Measurements from ENCODE around the gene HPGDS. TPM values are rescaled to one million over a fixed set of nuclear protein-coding genes. Genes with fewer than 3 reads are reported as not detected.

The HPGDS gene
- total RNA-seq, 4 donors from 2014 or later, result 3.9 to 8.8 (median 5.0) TPM

DNA sequence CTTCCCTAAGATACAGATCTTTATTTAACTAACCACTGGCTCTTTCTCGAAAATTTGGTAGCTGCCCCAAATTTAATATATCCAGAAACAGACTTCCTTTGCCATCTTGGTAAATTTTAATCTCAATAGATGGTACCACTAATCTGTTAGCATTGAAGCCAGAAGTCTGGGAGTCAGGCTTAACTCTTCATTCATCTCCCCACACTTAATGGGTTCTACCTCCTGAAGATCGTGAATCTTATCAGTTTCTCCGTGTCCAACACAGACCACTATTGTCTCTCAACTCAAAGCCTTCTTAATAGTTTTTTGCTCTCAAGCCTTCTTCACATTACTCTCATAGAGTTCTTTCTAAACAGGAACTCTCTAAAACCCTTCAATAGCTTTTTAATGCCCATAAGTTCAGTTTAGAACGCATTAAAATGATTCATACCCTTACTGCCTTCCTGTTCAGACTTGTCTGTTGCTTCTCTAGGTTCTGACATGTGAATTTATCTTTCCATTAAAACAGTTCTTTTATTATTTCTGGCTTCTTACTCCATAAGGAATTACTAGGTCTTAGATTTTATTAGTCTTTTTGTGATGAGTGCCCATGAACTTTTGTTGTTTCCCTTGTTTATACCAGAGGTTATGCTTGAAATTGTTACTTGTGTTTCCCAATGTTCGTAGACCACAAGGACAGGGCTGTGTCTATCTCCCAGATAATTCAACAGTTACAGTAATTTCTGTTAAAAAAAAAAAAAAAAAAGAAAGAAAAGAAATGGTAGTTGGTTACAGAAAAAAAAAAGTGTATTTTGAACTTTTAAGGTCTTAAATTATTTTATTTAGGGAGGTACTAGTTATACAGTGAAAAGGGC lies 80.2 kb downstream of the HPGDS start:
- H3K9me3 ChIP-seq, result no peaks in the 10 kb centered on the region
- TF ChIP-seq POLR2A (IDR thresholded peaks at IDR 0.05), result no peak
- TF ChIP-seq, protein P1, sequence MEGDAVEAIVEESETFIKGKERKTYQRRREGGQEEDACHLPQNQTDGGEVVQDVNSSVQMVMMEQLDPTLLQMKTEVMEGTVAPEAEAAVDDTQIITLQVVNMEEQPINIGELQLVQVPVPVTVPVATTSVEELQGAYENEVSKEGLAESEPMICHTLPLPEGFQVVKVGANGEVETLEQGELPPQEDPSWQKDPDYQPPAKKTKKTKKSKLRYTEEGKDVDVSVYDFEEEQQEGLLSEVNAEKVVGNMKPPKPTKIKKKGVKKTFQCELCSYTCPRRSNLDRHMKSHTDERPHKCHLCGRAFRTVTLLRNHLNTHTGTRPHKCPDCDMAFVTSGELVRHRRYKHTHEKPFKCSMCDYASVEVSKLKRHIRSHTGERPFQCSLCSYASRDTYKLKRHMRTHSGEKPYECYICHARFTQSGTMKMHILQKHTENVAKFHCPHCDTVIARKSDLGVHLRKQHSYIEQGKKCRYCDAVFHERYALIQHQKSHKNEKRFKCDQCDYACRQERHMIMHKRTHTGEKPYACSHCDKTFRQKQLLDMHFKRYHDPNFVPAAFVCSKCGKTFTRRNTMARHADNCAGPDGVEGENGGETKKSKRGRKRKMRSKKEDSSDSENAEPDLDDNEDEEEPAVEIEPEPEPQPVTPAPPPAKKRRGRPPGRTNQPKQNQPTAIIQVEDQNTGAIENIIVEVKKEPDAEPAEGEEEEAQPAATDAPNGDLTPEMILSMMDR (IDR thresholded peaks at IDR 0.05), result no peak
- H3K27me3 ChIP-seq, result no peaks in the 10 kb centered on the region
- H3K4me3 ChIP-seq, result no peak overlapping the region
- no peak for DNase-seq
- peaks cover 0 to 29% (median 0%) of the 10 kb centered on the region in 3 donors for H3K36me3 ChIP-seq
- no peaks in the 10 kb centered on the region for H3K4me1 ChIP-seq
- H3K27ac ChIP-seq, result no peak overlapping the region

DNA sequence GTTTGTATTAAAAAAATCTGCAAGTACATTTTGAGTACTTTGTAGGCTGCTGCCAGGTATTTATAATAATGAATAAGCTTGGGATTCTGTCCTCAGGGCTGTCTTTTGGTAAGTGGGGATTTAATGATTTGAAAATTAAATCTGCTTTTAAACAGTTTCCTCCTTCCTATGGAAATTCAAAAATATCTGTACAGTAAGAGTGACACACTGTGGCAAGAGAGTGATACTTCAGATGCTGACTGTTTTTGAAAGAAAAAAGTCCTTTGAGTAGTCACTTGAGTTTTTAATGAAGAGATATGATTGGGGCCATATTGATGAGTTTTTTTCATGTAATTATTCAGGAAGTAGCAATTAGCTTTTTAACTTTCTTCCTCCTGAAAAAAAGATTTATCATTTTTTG lies 85.8 kb downstream of the HPGDS start:
- TF ChIP-seq, protein P1 (IDR thresholded peaks at IDR 0.05), result peak in 3 of 6 experiments; percentile 38 to 46 (median 39)
- TF ChIP-seq POLR2A (IDR thresholded peaks at IDR 0.05), result no peak

DNA sequence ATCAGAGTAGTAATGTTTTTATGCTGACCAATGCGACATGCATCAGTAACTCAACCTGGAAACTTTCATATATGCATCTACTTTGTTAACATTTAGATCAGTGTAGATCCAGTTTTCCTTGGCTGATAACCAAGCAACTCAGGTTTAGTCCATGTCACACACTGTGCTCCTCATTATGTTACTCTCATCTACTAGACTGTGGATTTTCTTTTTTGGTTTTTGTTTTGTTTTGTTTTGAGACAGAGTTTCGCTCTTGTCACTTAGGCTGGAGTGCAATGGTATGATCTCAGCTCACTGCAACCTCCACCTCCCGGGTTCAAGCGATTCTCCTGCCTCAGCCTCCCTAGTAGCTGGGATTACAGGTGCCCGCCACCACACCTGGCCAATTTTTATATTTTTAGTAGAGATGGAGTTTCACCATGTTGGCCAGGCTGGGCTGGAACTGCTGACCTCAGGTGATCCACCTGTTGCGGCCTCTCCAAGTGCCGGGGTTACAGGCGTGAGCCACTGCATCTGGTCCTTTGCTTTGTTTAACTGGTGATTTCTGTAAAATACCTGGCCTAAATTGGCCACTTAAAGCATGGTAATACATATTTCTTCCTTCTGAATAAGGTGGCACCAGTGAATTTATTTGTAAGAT lies 86.4 kb downstream of the HPGDS start:
- no peak for DNase-seq
- Histone ChIP-seq H3K27ac (no peak overlapping the region), H3K27me3 (no peaks in the 10 kb centered on the region), H3K9me3 (no peaks in the 10 kb centered on the region), H3K4me1 (no peaks in the 10 kb centered on the region), H3K36me3 (peaks cover 0 to 32% (median 0%) of the 10 kb centered on the region in 3 donors), H3K4me3 (no peak overlapping the region)
- TF ChIP-seq, protein P1 (IDR thresholded peaks at IDR 0.05), result no peak

More for the DNA sequence above, 85.8 kb downstream of the HPGDS start:
- DNase-seq, result no peak
- H3K27me3 ChIP-seq, result no peaks in the 10 kb centered on the region
- no peak overlapping the region for H3K27ac ChIP-seq
- no peaks in the 10 kb centered on the region for H3K9me3 ChIP-seq
- H3K36me3 ChIP-seq, result peaks cover 0 to 30% (median 0%) of the 10 kb centered on the region in 3 donors
- no peak overlapping the region for H3K4me3 ChIP-seq
- no peaks in the 10 kb centered on the region for H3K4me1 ChIP-seq

DNA sequence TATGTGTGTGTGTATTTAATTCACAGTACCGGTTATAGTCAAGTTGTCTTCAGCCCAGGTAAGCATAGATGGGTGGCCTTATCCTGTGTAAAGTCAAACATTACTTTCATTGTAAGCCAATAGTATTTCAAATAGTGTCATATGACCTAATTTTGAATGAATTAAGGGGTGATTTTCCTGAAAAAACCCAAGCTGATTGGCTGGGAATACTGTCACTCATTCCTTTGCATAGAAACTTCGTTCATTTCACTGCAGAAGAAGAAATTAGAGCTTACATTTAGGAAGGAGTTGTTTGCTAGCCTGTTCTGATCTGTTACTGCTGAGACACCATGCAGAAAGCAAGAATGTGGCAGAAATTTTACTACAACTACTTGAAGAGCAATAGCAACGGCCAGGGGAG lies 89.6 kb downstream of the HPGDS start:
- H3K4me1 ChIP-seq, result no peaks in the 10 kb centered on the region
- TF ChIP-seq, protein P1 (IDR thresholded peaks at IDR 0.05), result no peak
- TF ChIP-seq POLR2A (IDR thresholded peaks at IDR 0.05), result no peak
- no peaks in the 10 kb centered on the region for H3K9me3 ChIP-seq
- no peak overlapping the region for H3K4me3 ChIP-seq
- no peak for DNase-seq
- H3K27ac ChIP-seq, result no peak overlapping the region
- H3K36me3 ChIP-seq, result peaks cover 0 to 43% (median 0%) of the 10 kb centered on the region in 3 donors
- no peaks in the 10 kb centered on the region for H3K27me3 ChIP-seq

DNA sequence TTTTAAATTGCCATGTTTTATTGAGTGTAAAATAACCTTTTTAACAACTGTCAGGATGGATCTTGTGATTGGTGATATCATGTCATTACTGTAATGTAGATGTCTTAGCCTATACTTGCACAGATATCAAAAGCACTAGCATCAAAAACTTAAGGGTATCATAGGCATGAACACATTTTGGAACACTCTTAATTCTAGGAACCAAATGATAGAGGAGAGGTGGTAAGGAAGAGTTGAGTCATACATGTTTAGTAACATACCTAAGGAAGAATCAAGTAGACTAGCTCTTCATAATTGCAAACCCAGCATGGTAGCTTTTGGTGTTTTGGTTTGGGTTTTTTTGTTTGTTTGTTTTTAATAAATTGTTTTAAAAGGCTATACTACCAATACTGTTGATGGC lies 91.5 kb downstream of the HPGDS start:
- H3K27me3 ChIP-seq, result no peaks in the 10 kb centered on the region
- no peak overlapping the region for H3K4me3 ChIP-seq
- DNase-seq, result no peak
- no peak overlapping the region for H3K27ac ChIP-seq
- H3K36me3 ChIP-seq, result peaks cover 0 to 44% (median 0%) of the 10 kb centered on the region in 3 donors
- H3K9me3 ChIP-seq, result no peaks in the 10 kb centered on the region
- TF ChIP-seq, protein P1 (IDR thresholded peaks at IDR 0.05), result no peak
- TF ChIP-seq POLR2A (IDR thresholded peaks at IDR 0.05), result no peak
- no peaks in the 10 kb centered on the region for H3K4me1 ChIP-seq

Other genes with a start within 250 kb of the HPGDS start
- gene SMARCAD1, start 135.0 kb downstream of the HPGDS start, total RNA-seq, result 10 to 100 TPM; 15.6 to 27.2 (median 20.2) TPM
- gene PDLIM5, start 109.1 kb upstream of the HPGDS start, total RNA-seq, result 100 to 1,000 TPM; 112 to 197 (median 158) TPM

Data from Peyer's patch (tissue), 4 donors.